GM18858 (cell line): ENCODE results near the gene POGZ.

Source experiments
- ATAC-seq: cut with Tn5 transposase; IDR thresholded peaks from one replicate; pipeline ENCODE4 v1.9.1; 2021; ENCODE audit not compliant: unreplicated experiment

The POGZ gene, protein sequence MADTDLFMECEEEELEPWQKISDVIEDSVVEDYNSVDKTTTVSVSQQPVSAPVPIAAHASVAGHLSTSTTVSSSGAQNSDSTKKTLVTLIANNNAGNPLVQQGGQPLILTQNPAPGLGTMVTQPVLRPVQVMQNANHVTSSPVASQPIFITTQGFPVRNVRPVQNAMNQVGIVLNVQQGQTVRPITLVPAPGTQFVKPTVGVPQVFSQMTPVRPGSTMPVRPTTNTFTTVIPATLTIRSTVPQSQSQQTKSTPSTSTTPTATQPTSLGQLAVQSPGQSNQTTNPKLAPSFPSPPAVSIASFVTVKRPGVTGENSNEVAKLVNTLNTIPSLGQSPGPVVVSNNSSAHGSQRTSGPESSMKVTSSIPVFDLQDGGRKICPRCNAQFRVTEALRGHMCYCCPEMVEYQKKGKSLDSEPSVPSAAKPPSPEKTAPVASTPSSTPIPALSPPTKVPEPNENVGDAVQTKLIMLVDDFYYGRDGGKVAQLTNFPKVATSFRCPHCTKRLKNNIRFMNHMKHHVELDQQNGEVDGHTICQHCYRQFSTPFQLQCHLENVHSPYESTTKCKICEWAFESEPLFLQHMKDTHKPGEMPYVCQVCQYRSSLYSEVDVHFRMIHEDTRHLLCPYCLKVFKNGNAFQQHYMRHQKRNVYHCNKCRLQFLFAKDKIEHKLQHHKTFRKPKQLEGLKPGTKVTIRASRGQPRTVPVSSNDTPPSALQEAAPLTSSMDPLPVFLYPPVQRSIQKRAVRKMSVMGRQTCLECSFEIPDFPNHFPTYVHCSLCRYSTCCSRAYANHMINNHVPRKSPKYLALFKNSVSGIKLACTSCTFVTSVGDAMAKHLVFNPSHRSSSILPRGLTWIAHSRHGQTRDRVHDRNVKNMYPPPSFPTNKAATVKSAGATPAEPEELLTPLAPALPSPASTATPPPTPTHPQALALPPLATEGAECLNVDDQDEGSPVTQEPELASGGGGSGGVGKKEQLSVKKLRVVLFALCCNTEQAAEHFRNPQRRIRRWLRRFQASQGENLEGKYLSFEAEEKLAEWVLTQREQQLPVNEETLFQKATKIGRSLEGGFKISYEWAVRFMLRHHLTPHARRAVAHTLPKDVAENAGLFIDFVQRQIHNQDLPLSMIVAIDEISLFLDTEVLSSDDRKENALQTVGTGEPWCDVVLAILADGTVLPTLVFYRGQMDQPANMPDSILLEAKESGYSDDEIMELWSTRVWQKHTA (N-terminal part only)

DNA sequence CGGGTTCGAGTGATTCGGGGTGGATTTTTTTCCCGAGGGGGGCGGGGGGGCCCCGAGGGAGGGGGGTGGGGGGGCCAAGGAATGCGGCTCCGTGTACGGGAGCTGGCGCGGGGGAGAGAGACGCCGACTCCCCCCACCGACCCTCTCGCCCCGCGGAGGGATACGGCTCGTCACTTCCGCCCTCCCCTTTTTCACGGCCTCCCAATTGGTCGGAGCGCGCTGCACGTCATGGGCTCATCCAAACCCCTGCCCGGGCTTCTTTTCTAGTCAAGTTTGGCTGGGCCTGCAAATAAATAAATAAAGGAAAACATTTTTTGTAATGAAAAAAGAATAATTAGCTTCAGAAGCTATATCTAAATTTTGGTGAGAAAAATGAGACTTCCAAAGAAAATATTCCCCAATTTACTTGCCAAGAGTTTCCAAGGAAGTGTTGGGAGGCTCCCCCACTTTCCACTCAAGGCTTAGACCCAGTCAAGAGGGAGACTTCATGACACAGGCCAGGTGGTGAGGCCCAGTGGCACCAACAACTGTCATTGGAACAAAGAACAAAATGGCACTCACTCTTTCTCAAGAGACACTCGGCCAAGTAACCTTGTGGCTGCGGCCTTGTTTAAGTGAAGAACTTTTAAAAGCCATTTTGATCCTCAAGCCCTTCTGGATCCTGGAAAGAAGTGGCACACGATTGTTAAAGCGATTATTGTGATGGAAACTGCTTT is at the start of gene POGZ:
Gene POGZ, minus strand, starts transcription at position 164 of the 716 bp plus-strand sequence. CDS start 17,290 bp downstream, outside the sequence.
- no peak for ATAC-seq

DNA sequence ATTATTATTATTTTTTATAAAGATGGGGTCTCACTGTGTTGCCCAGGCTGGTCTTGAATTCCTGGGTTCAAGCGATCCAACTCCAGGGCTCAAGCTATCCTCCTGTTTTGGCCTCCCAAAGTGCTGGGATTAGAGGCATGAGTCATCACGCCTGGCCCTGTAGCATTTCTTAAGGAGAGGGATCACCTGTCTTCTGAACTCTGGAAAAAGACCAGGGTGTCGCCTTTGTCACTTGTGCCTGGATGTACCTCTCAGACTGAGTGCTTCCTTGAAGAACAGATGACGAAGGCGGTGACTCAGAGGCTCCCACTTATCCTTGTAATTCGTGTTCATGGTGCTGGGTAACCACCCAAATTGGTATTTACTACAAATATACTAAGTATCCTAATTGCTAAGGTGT is 49.5 kb upstream of the POGZ start:
- no peak for ATAC-seq

DNA sequence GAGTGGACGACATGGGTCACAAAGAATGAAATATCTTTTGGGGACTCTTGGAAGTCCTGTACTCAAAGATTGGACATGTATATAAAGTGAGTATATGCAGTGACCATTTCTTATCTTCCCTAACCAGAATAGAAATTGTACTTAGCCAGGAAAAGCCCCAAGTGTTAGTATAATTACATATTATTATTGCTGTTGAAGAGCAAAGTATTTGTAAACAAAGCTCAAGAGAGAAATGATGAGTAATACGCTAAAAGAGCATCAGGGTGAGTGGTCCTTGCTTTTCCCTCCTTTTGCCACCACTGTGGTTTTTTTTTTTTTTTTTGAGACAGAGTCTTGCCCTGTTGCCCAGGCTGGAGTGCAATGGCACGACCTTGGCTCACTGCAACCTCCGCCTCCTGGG is 45.5 kb upstream of the POGZ start:
- no peak for ATAC-seq

DNA sequence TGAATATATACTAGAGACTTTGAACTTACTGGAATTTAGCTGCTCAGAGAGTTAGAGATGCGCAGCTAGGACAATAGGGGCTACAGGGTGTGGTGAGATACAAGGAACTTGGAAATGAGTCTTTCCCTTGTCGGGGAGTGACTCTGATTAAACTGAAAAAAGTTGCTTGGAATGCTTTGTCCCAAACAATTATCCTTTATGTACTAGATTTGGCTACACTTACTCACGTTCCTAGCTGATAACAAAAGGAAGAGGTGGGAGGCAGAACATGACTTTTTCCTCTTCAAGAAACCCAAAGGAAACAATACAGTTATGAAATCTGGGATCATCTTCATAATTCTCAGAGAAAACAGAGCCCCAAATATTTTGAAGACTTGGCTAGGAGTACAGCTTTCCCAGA is 45.0 kb upstream of the POGZ start:
- ATAC-seq = no peak

DNA sequence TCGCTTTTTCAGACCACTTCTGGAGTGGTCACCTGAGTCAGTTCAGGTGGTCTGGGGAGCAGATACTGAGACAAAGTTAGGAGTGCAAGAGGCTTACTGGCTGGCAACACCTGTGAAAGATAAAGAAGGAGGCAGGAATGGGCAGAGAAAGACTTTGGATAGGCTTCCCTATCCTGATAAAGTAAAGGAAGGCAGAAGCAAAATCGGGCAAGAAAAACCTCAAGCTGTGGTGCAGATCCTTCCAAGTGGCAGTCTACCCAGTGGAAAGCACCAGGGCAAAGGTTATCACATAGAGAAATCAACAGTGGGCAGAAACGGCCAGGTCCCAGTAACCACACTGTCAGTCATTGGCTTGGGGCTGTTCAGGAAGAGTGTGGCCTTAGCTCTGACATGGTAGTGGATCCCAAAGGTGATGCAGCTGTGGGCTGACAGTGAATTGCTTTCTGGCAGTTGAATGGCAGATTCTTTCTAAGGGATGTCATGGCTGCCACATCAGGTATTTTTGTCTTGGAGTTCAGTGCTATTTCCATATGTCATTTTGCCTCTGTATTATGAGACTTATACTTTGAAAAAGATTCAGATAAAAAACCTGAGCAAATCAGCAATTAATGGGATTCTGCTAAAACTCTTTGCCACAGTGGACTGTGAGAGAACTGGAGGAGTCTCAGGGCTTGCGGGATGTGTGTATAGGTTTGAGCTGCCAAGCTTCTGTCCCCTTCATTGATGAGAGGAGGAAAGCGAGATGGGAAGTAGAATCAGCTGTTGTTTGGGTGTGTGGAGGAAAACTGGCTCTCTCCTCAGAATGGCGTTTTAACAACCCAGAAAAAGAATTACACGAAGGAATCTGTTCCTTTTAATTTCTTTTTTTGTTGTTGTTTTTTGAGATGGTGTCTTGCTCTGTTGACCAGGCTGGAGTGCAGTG is 43.8 kb upstream of the POGZ start:
- no peak for ATAC-seq

DNA sequence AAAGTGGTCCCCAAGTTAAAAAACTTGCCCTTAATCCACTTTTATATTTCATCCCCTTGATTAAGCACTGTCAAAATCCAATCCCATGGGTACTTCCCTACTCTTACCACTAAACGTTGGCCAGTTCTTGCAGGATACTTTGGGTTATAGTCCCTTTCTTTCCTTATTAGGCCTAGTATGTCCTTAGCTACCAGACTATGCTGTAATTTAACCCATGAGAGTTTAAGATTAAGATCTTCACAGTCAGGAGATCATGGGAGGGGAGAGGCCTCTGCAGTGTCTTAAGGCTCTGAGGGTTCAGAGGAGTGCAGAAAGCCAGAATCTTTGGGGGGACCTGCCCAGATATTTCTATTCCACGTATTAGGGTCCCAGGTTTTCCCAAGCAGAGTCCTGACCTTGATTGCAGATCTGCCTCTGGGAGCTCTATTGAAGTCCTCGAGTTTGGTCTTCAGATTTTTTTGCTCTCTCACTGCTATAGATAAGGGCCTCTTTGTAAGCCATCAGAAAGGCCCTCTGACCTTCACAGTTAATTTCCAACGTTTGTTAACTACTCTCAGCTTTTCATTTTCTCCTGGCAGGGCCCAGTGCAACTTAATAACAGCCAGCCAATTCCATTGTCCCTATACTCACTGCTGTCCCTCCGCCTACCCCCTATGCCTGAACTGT is 42.9 kb upstream of the POGZ start:
- no peak for ATAC-seq

DNA sequence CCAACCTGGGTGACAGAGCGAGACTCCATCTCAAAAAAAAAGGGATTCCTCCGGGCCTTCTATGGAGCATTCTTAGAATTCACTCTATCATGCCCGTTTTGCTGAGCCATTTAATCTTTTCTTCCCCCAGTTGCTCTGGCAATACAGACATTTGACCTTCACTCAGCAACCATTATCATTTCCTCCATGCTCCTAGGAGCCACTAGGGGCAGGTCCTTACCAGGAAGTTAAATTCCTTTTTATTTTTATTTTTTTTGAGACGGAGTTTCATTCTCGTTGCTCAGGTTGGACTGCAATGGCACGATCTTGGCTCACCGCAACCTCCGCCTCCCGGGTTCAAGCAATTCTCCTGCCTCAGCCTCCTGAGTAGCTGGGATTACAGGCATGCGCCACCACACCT is 42.2 kb upstream of the POGZ start:
- ATAC-seq = no peak

DNA sequence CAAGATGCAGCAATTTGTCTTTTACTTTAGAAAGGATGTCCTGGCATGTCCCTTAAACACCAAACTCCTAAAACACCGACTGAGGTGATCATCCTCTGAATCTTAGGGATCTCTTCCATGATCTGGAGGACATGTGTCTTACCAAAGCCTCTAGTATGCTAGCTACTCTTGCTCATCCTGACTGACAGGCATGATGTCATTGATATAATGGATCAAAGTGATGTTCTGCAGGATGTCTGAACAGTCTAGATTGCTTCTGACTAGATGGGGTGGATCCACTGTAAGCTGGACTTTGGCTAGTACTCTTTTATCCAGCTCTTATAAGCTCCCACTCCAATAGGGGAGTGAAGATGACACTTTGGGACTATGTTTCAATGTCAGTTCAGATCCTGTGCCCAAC is 40.6 kb upstream of the POGZ start:
- ATAC-seq = no peak

DNA sequence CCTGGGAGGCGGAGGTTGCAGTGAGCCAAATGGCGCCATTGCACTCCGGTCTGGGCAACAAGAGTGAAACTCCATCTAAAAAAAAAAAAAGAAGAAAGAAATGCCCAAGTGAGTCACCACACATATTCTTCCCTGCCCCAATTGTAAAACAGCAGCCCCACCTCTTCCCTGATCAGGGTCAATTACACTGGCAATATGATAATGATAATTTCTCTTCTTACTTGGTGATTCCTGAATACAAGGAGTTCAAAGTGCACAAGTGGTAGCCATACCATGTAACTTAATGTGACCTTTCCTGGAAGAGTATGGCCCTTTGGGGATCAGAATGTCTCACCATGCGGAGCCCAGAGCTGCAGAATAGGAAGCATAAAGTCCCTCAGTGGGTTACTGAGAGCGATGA is 40.1 kb upstream of the POGZ start:
- no peak for ATAC-seq

DNA sequence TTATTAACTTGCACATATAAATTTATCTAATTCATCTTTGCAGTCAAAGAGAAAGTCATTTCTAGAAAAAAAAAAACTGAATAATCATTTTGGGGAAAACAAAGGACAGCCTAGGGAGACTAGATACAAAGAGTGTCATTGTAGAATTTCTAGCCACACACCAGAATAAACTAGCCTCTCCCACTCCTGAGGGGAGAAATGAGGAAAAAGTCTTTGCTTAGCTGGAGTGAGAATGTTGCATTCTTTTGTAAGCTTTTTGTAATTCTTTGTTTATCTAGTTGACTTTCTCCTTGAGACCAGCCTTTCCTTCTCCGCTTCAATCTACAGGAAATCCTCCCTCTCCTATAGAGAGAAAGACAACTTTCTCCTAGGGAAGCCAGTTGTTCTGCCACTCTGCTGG is 36.0 kb upstream of the POGZ start:
- ATAC-seq = no peak

DNA sequence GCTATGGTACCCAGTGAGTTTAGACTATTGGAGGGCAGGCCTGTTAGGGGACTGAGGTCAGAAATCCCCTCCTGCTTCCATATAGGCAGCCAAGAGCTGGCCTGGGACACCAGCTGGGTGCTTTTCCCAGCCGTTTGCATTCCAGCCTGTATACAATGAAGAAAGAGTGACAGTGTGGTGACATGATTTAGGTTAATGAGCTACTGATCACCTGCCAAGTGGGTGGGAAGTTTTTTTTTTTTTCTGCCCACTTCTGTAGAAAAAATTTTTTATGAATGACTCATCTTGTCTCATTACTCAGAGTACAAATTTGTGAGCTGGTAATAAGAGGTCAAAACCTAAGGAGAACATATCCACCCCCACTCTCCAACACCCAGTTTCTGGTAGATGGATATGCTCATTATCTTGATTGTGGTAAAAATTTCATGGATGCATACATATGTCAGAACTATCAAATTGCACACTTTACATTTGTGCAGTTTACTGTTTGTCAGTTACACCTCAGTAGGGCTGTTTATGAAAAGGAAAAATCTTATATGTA is 35.5 kb upstream of the POGZ start:
- ATAC-seq = no peak

DNA sequence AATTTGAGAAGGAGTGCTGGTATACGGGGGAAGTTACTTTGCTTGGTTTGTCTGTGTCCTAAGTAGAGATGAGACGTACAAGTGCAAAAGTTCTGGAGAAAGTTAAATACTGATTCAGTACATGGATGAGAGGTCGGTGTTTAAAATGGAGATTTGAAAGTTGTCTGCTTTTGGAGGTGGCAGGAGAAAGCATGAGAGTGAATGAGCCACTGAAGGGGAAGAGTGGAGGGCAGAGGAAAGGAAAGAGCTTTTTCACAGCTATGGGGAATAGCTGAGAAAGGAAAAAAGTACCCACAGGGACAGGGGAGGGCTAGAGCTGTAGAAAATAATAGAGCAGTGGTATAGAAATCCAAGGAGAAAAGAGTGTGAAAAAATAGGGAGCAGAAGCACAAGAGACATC is 33.7 kb upstream of the POGZ start:
- no peak for ATAC-seq

DNA sequence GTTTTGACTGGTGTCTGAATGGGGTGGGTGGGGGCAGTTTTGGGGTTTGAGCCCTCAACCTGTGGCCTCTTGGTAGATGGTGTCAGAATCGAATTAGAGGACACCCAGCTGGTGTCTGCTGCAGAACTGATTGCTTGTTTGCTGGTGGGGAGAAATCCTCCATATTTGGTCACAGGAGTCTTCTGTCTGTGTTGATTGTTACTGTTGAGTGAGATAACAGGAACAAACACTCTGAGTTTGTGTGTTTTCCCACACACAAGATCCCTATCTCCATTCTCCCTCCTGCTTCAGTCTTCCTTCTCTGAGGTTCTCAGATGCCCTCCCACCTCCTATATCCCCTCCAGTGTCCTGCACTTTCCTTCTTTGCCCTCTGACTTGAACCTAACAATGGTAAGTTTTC is 32.8 kb upstream of the POGZ start:
- no peak for ATAC-seq

DNA sequence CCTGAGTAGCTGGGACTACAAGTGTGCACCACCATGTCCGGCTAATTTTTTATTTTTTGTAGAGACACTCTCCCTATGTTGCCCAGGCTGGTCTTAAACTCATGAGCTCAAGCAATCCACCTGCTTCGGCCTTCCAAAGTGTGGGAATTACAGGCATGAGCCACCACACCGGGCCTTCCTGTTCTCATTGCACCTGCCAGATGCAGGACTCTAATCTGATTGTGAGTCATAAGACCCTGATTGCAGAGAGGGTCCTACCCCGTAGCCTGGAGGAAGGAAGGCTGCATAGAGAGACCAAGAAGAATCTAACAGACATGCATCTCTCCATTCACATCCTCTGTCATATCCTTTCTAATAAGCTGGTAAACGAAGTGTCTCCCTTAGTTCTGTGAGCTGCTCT is 32.3 kb upstream of the POGZ start:
- ATAC-seq = no peak

DNA sequence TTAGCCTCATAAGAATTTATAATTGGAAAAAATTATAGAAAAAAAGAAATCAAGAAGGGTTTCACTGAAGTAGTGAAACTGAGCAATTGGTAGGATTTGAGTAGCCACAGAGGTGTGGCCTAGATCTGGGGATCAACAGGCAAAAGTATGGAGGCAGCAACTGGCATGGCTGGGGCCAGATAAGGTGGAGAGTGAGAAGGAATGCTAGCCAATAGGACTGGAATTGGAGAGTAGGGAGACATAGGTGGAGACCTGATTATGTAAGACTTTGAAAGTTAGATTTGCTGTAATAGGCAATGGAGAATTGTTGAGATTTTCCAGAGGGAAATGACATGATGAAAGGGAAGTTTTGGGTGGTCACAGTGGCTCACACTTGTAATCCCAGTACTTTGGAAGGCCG is 27.3 kb upstream of the POGZ start:
- ATAC-seq = no peak

DNA sequence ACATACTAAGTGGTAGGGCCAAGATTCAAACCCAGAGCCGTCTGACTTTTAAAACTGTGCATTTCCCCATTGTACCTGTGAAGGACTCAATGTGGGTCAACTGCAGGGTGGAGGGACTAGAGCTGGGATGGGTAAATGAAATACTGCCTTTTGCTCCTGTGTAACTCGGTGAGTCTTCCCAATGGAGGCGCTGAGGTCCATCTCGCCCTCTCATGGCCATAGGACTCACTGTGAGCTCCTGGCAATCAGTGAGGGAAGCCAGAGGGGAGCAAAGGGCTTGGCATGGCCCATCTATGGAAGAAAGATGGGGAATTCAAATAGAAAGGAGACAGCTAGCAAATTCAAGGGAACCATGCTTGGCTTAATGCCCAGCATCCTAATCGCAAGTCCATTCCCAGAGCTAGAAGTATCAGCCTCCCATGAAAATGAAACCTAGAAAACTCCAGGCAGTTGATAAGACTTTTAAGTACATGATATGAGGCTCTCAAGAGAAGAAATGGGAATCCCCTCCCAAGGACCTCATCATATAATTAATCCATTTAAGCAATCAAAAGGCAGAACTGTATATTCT is 26.5 kb upstream of the POGZ start:
- no peak for ATAC-seq

DNA sequence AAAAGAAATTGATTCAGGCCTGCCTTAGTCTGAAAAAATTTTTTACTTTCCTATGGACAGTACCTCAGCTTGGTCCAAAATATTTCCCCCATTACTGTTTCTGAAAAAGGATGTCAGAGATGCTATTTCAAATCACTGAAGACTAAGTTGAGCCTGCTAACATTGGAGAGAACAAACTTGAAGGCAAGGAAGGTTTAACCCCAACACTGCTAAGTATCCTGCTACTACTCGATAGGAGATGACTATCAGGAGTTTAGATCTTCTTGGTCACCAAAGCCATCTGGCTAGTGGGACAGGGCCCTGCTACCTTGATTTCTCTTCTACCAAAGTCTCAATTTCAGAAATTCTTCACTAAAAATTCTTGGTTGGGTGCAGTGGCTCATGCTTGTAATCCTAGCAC is 22.7 kb upstream of the POGZ start:
- ATAC-seq = no peak

DNA sequence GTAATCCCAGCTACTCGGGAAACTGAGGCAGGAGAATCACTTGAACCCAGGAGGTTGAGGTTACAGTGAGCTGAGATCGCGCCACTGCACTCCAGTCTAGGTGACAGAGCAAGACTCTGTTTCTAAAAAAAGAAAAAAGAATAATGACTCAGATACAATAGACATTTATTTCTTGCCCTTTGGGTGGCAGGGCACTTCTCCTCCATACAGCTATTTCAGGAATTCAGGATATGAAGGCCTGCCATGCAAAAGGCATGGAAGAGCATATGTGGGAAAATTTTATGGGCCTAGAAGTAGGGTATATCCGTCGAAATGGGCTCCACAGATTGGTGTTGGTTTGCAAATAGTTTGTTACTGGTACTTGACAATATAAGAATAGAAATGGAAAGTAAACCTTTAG is 20.2 kb upstream of the POGZ start:
- ATAC-seq = no peak

DNA sequence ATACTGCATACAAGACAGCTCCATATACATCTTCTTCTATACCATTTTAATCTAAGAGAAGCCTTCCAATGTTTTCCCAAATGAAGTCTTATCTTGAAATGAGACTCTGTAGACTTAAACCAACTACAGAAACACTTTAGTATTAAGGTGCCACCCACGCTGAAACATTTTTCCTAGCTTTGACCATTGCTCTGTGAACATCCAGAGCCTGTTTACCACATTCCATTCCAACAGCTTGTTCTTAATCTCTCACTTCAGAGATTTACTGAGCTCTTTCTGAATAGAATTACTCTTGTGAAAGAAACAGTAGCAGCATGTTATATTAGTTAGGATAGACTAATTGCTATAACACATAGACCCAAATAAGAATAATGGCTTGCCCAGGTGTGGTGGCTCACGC is 19.6 kb upstream of the POGZ start:
- ATAC-seq = no peak
